Osteoblast (primary cell): ENCODE measurements around the gene IFT122. TPM values are rescaled to one million over a fixed set of nuclear protein-coding genes. Genes with fewer than 3 reads are reported as not detected.
A peak's percentile ranks its signal among the peaks of the same experiment; 100 is the strongest.
"Not testable (repeated sequence)": the region's sequence is repeated elsewhere in the genome, so short reads cannot be mapped to it uniquely, and the experiment has no call there.

Experiments
- DNase-seq: peaks from one replicate; pipeline ENCODE4 v3.0.0; 2011; ENCODE audit warnings: low spot score, mixed read lengths; ENCODE audit not compliant: insufficient read length; ENCODE audit errors: missing footprints
- H2AFZ ChIP-seq: 2 replicates; pipeline ENCODE4 v1.6.0; 2011; ENCODE audit warnings: mild to moderate bottlenecking, low read length
- H3K27ac ChIP-seq: 2 replicates; pipeline ENCODE4 v1.5.1; 2011; ENCODE audit warnings: mild to moderate bottlenecking, low read depth, low read length, moderate library complexity
- H3K27me3 ChIP-seq: 2 replicates; pipeline ENCODE4 v1.6.0; 2012; ENCODE audit warnings: mild to moderate bottlenecking, control low read depth, inconsistent platforms, low read length, moderate library complexity; ENCODE audit not compliant: insufficient read depth
- H3K36me3 ChIP-seq: 2 replicates; pipeline ENCODE4 v1.5.1; 2011; ENCODE audit warnings: mild to moderate bottlenecking, low read length, control low read depth, moderate library complexity; ENCODE audit not compliant: insufficient read depth
- H3K4me1 ChIP-seq: 2 replicates; pipeline ENCODE4 v1.5.1; 2011; ENCODE audit warnings: mild to moderate bottlenecking, low read length, control low read depth, moderate library complexity; ENCODE audit not compliant: insufficient read depth
- H3K4me2 ChIP-seq: 2 replicates; pipeline ENCODE4 v1.6.0; 2011; ENCODE audit warnings: mild to moderate bottlenecking, low read length; ENCODE audit not compliant: insufficient read depth
- H3K4me3 ChIP-seq: fragments of 200-600 bp; sonication (generic); 3 replicates; pipeline ENCODE4 v1.5.1; 2012; ENCODE audit warnings: mild to moderate bottlenecking, low read length, inconsistent platforms; ENCODE audit not compliant: insufficient read depth
- H3K79me2 ChIP-seq: 2 replicates; pipeline ENCODE4 v1.6.0; 2012; ENCODE audit warnings: mild to moderate bottlenecking, low read length, control low read depth, inconsistent platforms; ENCODE audit not compliant: insufficient read depth
- H3K9me3 ChIP-seq: 2 replicates; pipeline ENCODE4 v1.5.1; 2011; ENCODE audit warnings: low read depth, low read length, control low read depth
- H4K20me1 ChIP-seq: 2 replicates; pipeline ENCODE4 v1.6.0; 2012; ENCODE audit warnings: mild to moderate bottlenecking, low read length, control low read depth; ENCODE audit not compliant: insufficient read depth
- total RNA-seq: library from RNA; depleted of rRNA; stranded (reverse); fragments of >200 nt; gene quantifications from 2 replicates; pipeline ENCODE4 v1.2.3, GENCODE V29; 2012
- TF ChIP-seq, protein P1 (sequence below): IDR thresholded peaks from 2 replicates; pipeline ENCODE4 v1.5.1; 2011; ENCODE audit warnings: mild to moderate bottlenecking, low read depth, low read length, moderate library complexity; ENCODE audit errors: extremely low read depth

Gene IFT122
- total RNA-seq, 1 donor, result 30.4 TPM

DNA sequence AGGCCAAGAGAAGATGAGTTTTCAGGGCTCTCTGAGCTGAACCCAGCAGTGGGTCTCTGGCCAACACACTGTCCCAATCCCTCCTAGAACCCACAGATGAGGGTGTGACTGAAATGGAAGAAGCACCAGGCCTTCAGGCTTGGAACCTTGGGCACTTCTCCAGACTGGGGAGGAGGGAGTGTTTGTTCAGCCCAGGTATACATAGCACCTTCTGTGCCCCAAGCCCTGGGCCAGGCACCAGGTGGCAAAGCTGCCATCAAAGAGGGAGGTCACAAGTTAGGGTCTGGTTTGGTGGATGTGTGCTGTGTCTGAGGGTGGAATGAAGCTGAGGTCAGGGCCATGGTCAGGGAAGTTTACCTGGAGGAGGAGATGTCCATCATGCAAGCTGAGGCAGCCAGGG is 72.6 kb downstream of the IFT122 start:
- Histone ChIP-seq H4K20me1 (no peaks in the 10 kb centered on the region), H3K79me2 (no peaks in the 10 kb centered on the region), H2AFZ (no peak overlapping the region), H3K36me3 (peaks cover 11% of the 10 kb centered on the region), H3K9me3 (no peaks in the 10 kb centered on the region), H3K4me2 (no peak overlapping the region), H3K4me3 (no peak overlapping the region), H3K4me1 (no peaks in the 10 kb centered on the region), H3K27ac (no peak overlapping the region), H3K27me3 (no peaks in the 10 kb centered on the region)
- peak; percentile 37 for DNase-seq
- TF ChIP-seq, protein P1, sequence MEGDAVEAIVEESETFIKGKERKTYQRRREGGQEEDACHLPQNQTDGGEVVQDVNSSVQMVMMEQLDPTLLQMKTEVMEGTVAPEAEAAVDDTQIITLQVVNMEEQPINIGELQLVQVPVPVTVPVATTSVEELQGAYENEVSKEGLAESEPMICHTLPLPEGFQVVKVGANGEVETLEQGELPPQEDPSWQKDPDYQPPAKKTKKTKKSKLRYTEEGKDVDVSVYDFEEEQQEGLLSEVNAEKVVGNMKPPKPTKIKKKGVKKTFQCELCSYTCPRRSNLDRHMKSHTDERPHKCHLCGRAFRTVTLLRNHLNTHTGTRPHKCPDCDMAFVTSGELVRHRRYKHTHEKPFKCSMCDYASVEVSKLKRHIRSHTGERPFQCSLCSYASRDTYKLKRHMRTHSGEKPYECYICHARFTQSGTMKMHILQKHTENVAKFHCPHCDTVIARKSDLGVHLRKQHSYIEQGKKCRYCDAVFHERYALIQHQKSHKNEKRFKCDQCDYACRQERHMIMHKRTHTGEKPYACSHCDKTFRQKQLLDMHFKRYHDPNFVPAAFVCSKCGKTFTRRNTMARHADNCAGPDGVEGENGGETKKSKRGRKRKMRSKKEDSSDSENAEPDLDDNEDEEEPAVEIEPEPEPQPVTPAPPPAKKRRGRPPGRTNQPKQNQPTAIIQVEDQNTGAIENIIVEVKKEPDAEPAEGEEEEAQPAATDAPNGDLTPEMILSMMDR, result no peak

DNA sequence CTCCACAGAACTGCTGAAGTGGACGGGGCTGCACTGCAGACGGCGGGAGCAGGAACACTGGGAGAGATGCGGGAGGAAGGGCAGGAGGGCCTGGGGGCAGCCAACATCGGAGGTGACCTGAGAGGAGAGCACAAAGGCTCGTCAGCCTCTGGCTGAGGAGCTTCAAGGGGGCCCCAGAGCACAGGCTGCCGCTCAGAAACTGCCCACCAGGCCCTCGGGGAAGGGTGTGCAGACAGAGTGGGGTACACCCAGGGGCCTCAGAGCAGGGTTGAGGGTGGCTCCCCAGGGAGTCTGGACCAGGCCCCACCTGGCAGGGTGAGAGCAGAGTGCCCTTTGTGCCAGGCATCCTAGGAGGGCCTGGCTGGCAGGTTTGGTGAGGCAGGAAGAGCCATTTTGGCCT is 73.7 kb downstream of the IFT122 start:
- TF ChIP-seq, protein P1, result no peak
- no peaks in the 10 kb centered on the region for H3K79me2 ChIP-seq
- no peak overlapping the region for H3K27ac ChIP-seq
- peaks cover 6% of the 10 kb centered on the region for H3K36me3 ChIP-seq
- DNase-seq, result no peak
- no peaks in the 10 kb centered on the region for H3K9me3 ChIP-seq
- no peak overlapping the region for H2AFZ ChIP-seq
- no peaks in the 10 kb centered on the region for H3K27me3 ChIP-seq
- no peak overlapping the region for H3K4me2 ChIP-seq
- H4K20me1 ChIP-seq, result no peaks in the 10 kb centered on the region
- H3K4me3 ChIP-seq, result no peak overlapping the region
- no peaks in the 10 kb centered on the region for H3K4me1 ChIP-seq

DNA sequence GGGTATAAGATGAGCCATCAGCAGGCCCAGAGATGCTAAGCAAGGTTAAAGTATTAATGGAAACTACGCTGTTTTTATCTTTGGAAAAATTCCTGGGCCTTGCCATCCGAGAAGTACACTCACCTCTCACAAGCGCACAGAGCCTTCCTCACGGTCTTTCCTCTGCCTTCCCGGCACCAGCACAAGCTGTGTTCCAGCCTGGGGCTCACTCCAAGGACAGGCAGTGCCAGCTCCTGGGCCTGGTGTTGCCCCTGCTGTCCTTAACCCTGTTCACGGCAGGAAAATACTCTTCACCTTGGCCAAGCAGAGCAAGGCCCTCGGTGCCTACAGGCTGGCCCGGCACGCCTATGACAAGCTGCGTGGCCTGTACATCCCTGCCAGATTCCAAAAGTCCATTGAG is 74.1 kb downstream of the IFT122 start:
- TF ChIP-seq, protein P1, result no peak
- DNase-seq, result peak; percentile 26
- Histone ChIP-seq H3K4me3 (no peak overlapping the region), H3K36me3 (peaks cover 6% of the 10 kb centered on the region), H3K27me3 (no peaks in the 10 kb centered on the region), H3K4me2 (no peak overlapping the region), H3K79me2 (no peaks in the 10 kb centered on the region), H2AFZ (no peak overlapping the region), H3K27ac (no peak overlapping the region), H4K20me1 (no peaks in the 10 kb centered on the region), H3K4me1 (no peaks in the 10 kb centered on the region), H3K9me3 (no peaks in the 10 kb centered on the region)

DNA sequence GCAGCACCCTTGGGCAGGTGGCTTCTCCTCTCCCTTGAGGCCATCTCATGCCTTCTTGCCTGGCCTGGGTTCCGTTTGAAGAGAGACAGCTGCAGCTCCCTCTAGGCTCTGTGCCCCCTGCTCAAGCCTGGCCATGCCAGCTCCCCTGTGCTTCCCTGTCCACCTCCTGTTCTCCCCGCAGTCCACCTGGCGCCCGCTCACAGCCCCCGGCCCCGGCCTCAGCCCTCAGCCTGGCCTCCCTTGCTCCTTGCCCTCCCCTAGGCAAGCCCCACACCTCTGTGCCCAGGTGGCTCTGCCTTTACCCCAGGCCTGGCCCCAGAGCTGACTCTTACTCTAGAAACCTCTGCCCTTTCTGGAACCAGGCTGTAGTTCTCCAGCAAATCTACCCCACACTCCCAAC is 74.5 kb downstream of the IFT122 start:
- no peak for DNase-seq
- Histone ChIP-seq H2AFZ (no peak overlapping the region), H3K4me1 (no peaks in the 10 kb centered on the region), H3K4me2 (no peak overlapping the region), H3K79me2 (no peaks in the 10 kb centered on the region), H3K27ac (no peak overlapping the region), H3K9me3 (no peaks in the 10 kb centered on the region), H3K4me3 (no peak overlapping the region), H4K20me1 (no peaks in the 10 kb centered on the region), H3K27me3 (no peaks in the 10 kb centered on the region), H3K36me3 (peaks cover 6% of the 10 kb centered on the region)
- TF ChIP-seq, protein P1, result no peak

DNA sequence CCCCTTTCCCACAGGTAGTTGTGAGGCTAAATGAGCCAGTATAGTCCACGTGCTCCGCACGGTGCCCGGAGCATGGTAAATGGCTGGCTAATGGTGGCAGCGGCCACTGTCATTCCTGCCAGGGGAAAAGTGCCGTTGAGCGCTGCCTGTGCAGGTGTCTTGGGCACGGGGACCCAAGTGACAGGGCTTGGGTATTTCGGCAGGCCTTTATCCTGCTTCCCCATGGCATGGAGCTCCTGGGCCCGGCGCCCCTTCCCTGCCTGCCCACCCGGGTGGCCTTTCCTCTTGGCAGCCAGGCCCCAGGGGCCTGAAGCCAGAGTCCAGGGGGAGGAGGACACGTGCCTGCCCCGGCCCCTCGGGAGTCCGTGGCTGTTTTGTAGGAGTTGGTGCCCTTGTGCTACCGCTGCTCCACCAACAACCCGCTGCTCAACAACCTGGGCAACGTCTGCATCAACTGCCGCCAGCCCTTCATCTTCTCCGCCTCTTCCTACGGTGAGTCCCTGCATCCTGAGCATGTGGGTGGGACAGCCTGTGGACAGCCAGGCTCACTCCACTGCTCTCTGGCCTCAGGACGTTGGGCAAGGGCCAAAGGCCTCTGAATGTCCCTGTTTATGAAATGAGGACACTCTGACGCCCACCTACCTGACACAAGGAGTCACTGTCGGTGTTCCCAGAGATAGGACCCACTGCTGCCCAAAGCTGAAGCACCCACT is 75.2 kb downstream of the IFT122 start:
- H4K20me1 ChIP-seq, H3K36me3 ChIP-seq, H3K9me3 ChIP-seq, H3K79me2 ChIP-seq, H3K27me3 ChIP-seq, H3K4me1 ChIP-seq, DNase-seq, H3K27ac ChIP-seq, H3K4me2 ChIP-seq, H3K4me3 ChIP-seq, H2AFZ ChIP-seq: not testable (repeated sequence)

DNA sequence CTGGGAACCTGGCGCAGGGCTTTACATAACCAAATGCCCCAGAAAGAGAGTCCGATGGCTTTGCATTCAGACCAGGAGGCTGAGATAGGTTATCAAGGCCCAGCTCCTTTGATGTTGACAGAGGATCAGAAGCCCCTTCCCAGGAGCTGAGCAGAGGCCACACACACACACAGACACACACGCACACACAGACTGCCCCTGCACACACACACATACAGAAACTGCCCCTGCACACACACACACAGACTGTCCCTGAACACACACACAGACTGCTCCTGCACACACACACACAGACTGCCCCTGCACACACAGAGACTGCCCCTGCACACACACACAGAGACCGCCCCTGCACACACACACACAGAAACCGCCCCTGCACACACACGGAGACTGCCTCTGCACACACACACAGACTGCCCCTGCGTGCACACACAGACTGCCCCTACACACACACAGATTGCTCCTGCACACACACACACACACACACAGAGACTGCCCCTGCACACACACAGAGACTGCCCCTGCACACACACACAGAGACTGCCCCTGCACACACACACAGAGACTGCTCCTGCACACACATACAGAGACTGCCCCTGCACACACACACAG is 75.9 kb downstream of the IFT122 start:
- H3K27ac ChIP-seq, H3K4me2 ChIP-seq, H3K9me3 ChIP-seq, H4K20me1 ChIP-seq, H3K36me3 ChIP-seq, DNase-seq, H3K79me2 ChIP-seq, H3K4me3 ChIP-seq, H2AFZ ChIP-seq, H3K27me3 ChIP-seq, H3K4me1 ChIP-seq: not testable (repeated sequence)
